ENCODE results near the gene SENP7.
"Not testable (repeated sequence)": the region's sequence is repeated elsewhere in the genome, so short reads cannot be mapped to it uniquely, and the experiment has no call there.

SENP7 gene

GRCh38 chr3:101319531-101319930 lies 193.5 kb downstream of the SENP7 start:
- no peak for DNase-seq

DNA sequence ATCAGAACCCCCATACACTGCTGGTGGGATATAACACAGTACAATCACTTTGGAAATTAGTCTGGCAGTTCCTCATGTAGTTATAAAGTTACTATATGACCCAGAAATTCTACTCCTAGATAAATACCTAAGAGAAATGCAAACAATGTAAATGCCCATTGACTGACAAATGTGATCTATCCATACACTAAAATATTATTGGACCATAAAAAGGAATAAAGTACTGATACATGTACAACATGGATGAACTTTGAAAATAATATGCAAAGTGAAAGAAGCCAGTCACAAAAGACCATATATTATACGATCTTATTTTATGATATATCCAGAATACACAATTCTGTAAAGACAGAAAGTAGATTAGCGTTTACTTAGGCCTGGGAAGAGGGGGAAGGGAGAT lies 200.5 kb downstream of the SENP7 start:
- DNase-seq = no peak

- DNase-seq = no peak
These were observed 201.3 kb downstream of the SENP7 start for GRCh38 chr3:101311676-101312075.

GRCh38 chr3:101310978-101311375 lies 202.0 kb downstream of the SENP7 start:
- DNase-seq = no peak

DNA sequence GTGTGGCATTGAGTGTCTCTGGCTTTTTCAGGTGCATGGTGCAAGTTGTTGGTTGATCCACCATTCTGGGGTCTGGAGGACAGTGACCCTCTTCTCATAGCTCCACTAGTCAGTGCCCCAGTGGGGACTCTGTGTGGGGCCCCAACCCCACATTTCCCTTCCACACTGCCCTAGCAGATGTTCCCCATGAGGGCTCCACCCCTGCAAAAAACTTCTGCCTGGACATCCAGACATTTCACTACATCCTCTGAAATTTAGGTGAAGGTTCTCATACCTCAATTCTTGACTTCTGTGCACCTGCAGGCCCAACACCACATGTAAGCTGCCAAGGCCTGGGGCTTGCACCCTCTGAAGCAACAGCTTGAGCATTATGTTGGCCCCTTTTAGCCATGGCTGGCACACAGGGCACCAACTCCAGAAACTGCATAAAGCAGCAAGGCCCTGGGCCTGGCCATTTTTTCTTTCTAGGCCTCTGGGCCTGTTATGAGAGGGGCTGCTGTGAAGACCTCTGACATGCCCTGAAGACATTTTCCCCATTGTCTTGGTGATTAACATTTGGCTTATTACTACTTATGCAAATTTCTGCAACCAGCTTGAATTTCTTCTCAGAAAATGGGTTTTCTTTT lies 204.8 kb downstream of the SENP7 start:
- DNase-seq = not testable (repeated sequence)

GRCh38 chr3:101303836-101304235 lies 209.2 kb downstream of the SENP7 start:
- no peak for DNase-seq

- no peak for DNase-seq
These were observed 209.8 kb downstream of the SENP7 start for GRCh38 chr3:101303089-101303731.

DNA sequence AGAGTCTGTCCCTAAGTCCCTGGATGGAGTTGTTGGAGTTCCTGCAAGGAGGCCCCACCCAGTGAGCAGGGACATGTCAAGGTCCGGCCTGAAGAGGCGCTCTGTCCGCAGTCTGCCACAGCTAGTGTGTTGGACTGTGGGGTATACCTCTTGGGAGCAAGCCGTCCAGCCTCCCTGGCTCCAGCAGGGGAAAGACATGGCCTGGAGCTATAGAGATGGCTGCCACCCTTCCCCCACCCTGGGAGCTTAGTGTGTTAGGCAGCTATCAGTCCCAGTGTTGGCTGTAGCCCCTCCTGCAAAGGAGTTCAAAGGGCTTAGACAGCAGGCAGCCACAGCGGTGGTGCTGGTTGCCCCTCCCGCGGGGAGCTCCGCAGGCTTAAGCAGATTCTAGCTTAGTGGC lies 212.9 kb downstream of the SENP7 start:
- DNase-seq = no peak

GRCh38 chr3:101292027-101292426 lies 221.0 kb downstream of the SENP7 start:
- DNase-seq = no peak

DNA sequence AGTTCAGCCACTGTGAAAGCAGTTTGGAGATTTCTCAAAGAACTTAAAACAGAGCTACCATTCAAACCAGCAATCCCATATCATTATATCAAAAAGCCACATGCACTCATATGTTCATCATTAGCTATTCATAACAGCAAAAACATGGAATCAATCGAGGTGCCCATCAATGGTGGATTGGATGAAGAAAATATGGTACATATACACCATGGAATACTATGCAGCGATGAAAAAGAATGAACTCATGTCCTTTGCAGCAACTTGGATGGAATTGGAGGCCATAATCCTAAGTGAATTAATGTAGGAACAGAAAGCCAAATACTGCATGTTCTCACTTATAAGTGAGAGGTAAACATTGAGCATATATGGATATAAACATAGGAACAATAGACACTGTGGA lies 224.7 kb downstream of the SENP7 start:
- DNase-seq = no peak

DNA sequence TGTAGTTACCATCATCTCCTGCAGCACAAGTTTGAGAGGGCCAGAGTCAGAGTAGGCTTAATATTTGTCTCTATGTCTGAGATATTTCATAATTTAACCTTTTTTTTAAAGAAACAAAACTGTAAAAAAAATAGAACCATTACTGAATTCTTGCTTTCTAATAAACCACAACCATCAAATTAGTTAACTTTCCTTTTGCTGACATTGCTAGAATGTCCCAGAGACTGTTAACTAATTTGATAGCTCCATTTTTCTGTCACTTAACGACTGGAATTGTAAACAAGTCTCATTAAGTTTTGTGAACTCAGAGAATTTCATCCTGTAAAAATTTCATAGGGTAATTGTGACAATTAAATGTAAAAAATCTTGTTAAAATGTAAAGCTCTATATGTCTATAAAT lies 228.3 kb downstream of the SENP7 start:
- no peak for DNase-seq

- DNase-seq = no peak
These were observed 231.4 kb downstream of the SENP7 start for GRCh38 chr3:101281521-101282030.

GRCh38 chr3:101279765-101280385 lies 233.1 kb downstream of the SENP7 start:
- DNase-seq = no peak

DNA sequence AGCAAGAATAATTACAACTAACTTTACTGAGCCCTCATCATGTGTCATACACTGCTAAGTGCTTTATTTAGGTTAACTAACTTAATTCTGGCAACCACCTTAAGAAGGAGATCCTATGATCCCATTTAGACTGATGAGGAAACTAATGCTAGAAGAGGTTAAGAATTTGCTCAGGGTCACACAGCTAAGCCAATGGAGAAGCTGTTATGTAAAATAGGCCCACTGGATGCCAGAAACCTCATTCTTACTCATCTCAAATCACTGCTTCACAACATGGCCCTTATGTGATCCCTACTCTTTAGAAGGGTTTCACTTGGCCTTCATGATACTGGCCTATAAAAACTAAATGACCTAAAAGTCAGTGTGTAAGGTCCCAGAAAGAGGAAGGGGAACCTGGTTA lies 233.8 kb downstream of the SENP7 start:
- DNase-seq = no peak

- no peak for DNase-seq
These were observed 234.3 kb downstream of the SENP7 start for GRCh38 chr3:101278727-101279126.
